ENCODE data around the gene FAM181A.

- TF ChIP-seq CTCF (conservative IDR thresholded peaks at IDR 0.05) (no peak), EZH2 (IDR thresholded peaks at IDR 0.05; ENCODE audit: low read depth) (no peak)
These were observed 24.4 kb upstream of the FAM181A start for GRCh38 chr14:93902619-93903307.
